ENCODE results near the gene NEUROG2.

Gene NEUROG2

GRCh38 chr4:112540695-112541094 lies 24.7 kb upstream of the NEUROG2 start:
- H3K27ac ChIP-seq (ENCODE audit: low read length) = no peak overlapping the region
- peaks cover 7% of the 10 kb centered on the region for H3K4me1 ChIP-seq (ENCODE audit: low read length)
- no peak overlapping the region for H3K4me3 ChIP-seq (ENCODE audit: low read length)
- no peak overlapping the region for H3K9ac ChIP-seq (ENCODE audit: low read length)
- no peak overlapping the region for H3K4me2 ChIP-seq (ENCODE audit: low read length)
- peaks cover 7% of the 10 kb centered on the region for H3K36me3 ChIP-seq (replicated peaks; ENCODE audit: low read depth, low read length)
- no peaks in the 10 kb centered on the region for H3K79me2 ChIP-seq (ENCODE audit: low read length)
- no peak overlapping the region for H2AFZ ChIP-seq (ENCODE audit: low read depth, low read length)
- no peaks in the 10 kb centered on the region for H3K27me3 ChIP-seq (ENCODE audit: low read depth, low read length)
- TF ChIP-seq, protein P1, sequence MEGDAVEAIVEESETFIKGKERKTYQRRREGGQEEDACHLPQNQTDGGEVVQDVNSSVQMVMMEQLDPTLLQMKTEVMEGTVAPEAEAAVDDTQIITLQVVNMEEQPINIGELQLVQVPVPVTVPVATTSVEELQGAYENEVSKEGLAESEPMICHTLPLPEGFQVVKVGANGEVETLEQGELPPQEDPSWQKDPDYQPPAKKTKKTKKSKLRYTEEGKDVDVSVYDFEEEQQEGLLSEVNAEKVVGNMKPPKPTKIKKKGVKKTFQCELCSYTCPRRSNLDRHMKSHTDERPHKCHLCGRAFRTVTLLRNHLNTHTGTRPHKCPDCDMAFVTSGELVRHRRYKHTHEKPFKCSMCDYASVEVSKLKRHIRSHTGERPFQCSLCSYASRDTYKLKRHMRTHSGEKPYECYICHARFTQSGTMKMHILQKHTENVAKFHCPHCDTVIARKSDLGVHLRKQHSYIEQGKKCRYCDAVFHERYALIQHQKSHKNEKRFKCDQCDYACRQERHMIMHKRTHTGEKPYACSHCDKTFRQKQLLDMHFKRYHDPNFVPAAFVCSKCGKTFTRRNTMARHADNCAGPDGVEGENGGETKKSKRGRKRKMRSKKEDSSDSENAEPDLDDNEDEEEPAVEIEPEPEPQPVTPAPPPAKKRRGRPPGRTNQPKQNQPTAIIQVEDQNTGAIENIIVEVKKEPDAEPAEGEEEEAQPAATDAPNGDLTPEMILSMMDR (IDR thresholded peaks at IDR 0.05; ENCODE audit: low read depth, low read length) = no peak
- no peak for TF ChIP-seq EZH2phosphoT487 (IDR thresholded peaks at IDR 0.05; ENCODE audit: low read depth)
- no peaks in the 10 kb centered on the region for H4K20me1 ChIP-seq (ENCODE audit: insufficient read depth, low read length)
- H3K9me3 ChIP-seq (ENCODE audit: insufficient read depth, low read length) = no peaks in the 10 kb centered on the region

- Histone ChIP-seq H3K9ac (ENCODE audit: low read length) (no peak overlapping the region), H3K27me3 (ENCODE audit: low read depth, low read length) (no peaks in the 10 kb centered on the region), H3K4me3 (ENCODE audit: low read length) (no peak overlapping the region), H3K4me1 (ENCODE audit: low read length) (no peaks in the 10 kb centered on the region), H2AFZ (ENCODE audit: low read depth, low read length) (no peak overlapping the region), H4K20me1 (ENCODE audit: insufficient read depth, low read length) (no peaks in the 10 kb centered on the region), H3K9me3 (ENCODE audit: insufficient read depth, low read length) (no peaks in the 10 kb centered on the region), H3K4me2 (ENCODE audit: low read length) (no peak overlapping the region), H3K79me2 (ENCODE audit: low read length) (no peaks in the 10 kb centered on the region), H3K27ac (ENCODE audit: low read length) (no peak overlapping the region), H3K36me3 (replicated peaks; ENCODE audit: low read depth, low read length) (peaks cover 4% of the 10 kb centered on the region)
- no peak for TF ChIP-seq EZH2phosphoT487 (IDR thresholded peaks at IDR 0.05; ENCODE audit: low read depth)
- TF ChIP-seq, protein P1 (IDR thresholded peaks at IDR 0.05; ENCODE audit: low read depth, low read length) = no peak
Measured at GRCh38 chr4:112536123-112536522, 20.1 kb upstream of the NEUROG2 start.

GRCh38 chr4:112532267-112532666 lies 16.3 kb upstream of the NEUROG2 start:
- no peak for TF ChIP-seq EZH2phosphoT487 (IDR thresholded peaks at IDR 0.05; ENCODE audit: low read depth)
- TF ChIP-seq, protein P1 (IDR thresholded peaks at IDR 0.05; ENCODE audit: low read depth, low read length) = no peak
- H3K27ac ChIP-seq (ENCODE audit: low read length) = no peak overlapping the region
- H3K9me3 ChIP-seq (ENCODE audit: insufficient read depth, low read length) = no peaks in the 10 kb centered on the region
- no peaks in the 10 kb centered on the region for H3K36me3 ChIP-seq (replicated peaks; ENCODE audit: low read depth, low read length)
- H3K4me2 ChIP-seq (ENCODE audit: low read length) = no peak overlapping the region
- no peaks in the 10 kb centered on the region for H3K4me1 ChIP-seq (ENCODE audit: low read length)
- H3K4me3 ChIP-seq (ENCODE audit: low read length) = no peak overlapping the region
- H3K9ac ChIP-seq (ENCODE audit: low read length) = no peak overlapping the region
- no peaks in the 10 kb centered on the region for H3K79me2 ChIP-seq (ENCODE audit: low read length)
- H4K20me1 ChIP-seq (ENCODE audit: insufficient read depth, low read length) = no peaks in the 10 kb centered on the region
- no peak overlapping the region for H2AFZ ChIP-seq (ENCODE audit: low read depth, low read length)
- H3K27me3 ChIP-seq (ENCODE audit: low read depth, low read length) = no peaks in the 10 kb centered on the region

DNA sequence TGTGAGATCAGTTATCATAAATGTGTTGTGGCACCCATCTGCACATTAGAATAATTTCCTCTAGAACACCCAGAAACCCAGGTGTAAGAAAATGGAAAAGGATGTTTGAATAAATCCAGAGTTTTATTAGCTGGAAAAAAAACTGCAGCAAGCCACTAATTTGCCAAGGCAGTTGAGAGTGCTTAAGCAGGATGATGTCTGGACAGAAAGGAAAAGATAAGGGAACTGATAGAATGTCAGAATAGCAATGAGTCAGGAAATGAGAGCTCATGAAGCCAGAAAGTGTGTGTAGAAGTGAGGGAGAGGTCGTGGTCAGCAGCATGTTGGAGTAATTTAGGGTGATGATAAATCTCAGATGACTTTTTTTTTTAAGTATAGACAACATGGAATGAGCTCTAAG lies 15.2 kb upstream of the NEUROG2 start:
- TF ChIP-seq, protein P1 (IDR thresholded peaks at IDR 0.05; ENCODE audit: low read depth, low read length) = no peak
- TF ChIP-seq EZH2phosphoT487 (IDR thresholded peaks at IDR 0.05; ENCODE audit: low read depth) = no peak
- H3K9me3 ChIP-seq (ENCODE audit: insufficient read depth, low read length) = no peaks in the 10 kb centered on the region
- no peaks in the 10 kb centered on the region for H3K36me3 ChIP-seq (replicated peaks; ENCODE audit: low read depth, low read length)
- no peaks in the 10 kb centered on the region for H3K4me1 ChIP-seq (ENCODE audit: low read length)
- H3K79me2 ChIP-seq (ENCODE audit: low read length) = no peaks in the 10 kb centered on the region
- H3K27ac ChIP-seq (ENCODE audit: low read length) = no peak overlapping the region
- no peaks in the 10 kb centered on the region for H3K27me3 ChIP-seq (ENCODE audit: low read depth, low read length)
- H3K9ac ChIP-seq (ENCODE audit: low read length) = no peak overlapping the region
- no peaks in the 10 kb centered on the region for H4K20me1 ChIP-seq (ENCODE audit: insufficient read depth, low read length)
- no peak overlapping the region for H3K4me2 ChIP-seq (ENCODE audit: low read length)
- no peak overlapping the region for H2AFZ ChIP-seq (ENCODE audit: low read depth, low read length)
- H3K4me3 ChIP-seq (ENCODE audit: low read length) = no peak overlapping the region
